Lower leg skin (tissue), 4 donors: ENCODE results near the gene TMCC1. TPM values are rescaled to one million over a fixed set of nuclear protein-coding genes. Genes with fewer than 3 reads are reported as not detected.

Source experiments
- DNase-seq, 2 donors: peaks; one replicate each; pipeline ENCODE4 v3.0.0-alpha.2; 2019; ENCODE audit warnings: low spot score in 2 of 2
- H3K4me3 ChIP-seq: fragments of 200-600 bp; sonication (generic); 2 replicates; pipeline ENCODE4 v1.5.1; 2017; ENCODE audit warnings: mild to moderate bottlenecking, low read depth; ENCODE audit not compliant: poor library complexity, severe bottlenecking
- CTCF ChIP-seq, 3 donors: fragments of 450-650 bp; IDR thresholded peaks; one replicate each; pipeline ENCODE4 v1.5.1; 2016; ENCODE audit warnings: antibody characterized with exemption in 3 of 3, mild to moderate bottlenecking in 3 of 3, moderate library complexity in 2 of 3
- POLR2A ChIP-seq, 2 donors: fragments of 450-650 bp; IDR thresholded peaks; one replicate each; pipeline ENCODE4 v1.6.1; 2016 to 2017; ENCODE audit warnings: antibody characterized with exemption in 2 of 2, mild to moderate bottlenecking in 1 of 2, moderate library complexity in 1 of 2
- WGBS, 2 donors: methylation state at CpG; one replicate each; pipeline ENCODE4 v1.1.5; 2018; 5-methylcytosine and 5-hydroxymethylcytosine counted together
- intact Hi-C: fragments of 100-400 bp; cut with DNase I; formaldehyde crosslinking; loops from one replicate; pipeline ENCODE4 v1.15.0; 2023; ENCODE audit warnings: low total_unique reads
- total RNA-seq, 4 donors: library from RNA; depleted of rRNA; stranded (reverse); fragments of >200 nt; gene quantifications; one replicate each; pipeline ENCODE4 v1.1.0, GENCODE V29; 2016

TMCC1 gene
- total RNA-seq, 4 donors from 2014 or later = 15.1 to 28.6 (median 18.8) TPM

DNA sequence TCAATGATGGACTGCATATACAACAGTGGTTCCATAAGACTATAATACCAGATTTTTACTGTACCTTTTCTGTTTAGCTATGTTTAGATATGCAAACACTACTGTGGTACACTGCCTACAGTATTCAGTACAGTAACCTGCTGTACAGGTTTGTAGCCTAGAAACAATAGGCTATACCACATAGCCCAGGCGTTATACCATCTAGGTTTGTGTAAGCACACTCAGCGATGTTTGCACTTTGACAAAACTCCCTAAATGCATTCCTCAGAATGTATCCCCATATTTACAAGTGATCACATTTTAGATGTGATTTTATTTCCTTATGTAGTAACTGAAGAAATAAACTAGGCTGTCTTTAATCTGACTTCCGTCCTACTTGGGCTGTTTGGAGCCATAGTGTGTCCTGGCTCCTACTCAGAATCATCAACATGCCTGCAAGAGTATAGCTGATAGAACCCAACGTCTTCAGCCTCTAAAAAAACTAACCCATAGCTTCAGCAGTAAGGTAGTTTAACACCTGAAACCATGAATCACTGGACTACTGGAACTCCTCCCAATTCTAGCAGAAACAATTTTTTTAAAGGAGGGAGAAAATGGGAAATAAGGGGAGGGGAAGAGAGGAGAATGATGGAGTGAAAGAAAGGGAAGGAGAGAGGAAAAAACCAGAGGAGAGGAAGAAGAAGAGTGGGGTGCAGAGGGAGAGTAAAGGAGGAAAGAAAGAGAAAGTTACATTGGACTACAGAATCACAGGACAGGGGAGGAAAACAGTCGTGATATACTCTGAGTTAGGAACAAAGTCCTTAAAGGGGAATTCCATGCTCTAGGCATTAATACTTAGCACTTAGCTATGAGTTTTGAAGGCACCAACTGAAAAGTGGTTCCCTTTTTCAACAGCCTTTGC lies 219.4 kb downstream of the TMCC1 start:
- no peak overlapping the region for H3K4me3 ChIP-seq
- TF ChIP-seq POLR2A (IDR thresholded peaks at IDR 0.05) (no peak), CTCF (IDR thresholded peaks at IDR 0.05) (no peak)
- DNase-seq = no peak
- 51 to 56% methylated on average over 5 of the region's 5 CpGs for WGBS, 2 donors
- intact Hi-C loops = no loop called here

DNA sequence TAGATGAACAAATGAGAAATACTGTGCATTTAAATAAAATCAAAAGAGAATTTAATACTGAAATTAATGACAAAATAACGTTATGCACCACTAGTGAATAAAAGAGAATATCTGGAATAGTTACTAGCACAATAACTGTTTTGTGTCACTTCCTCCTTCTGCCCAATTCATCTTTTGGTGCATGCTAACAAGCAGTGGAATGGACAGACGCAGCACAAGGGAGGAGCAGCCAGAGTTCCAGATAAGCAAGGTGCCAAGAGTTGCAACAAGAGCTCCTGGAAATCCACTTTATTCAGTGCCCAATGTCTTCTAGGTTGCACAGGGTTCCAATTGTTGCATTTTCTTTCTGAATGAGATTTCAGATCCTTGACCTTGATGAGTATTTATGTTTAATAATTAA lies 220.5 kb downstream of the TMCC1 start:
- no peak overlapping the region for H3K4me3 ChIP-seq
- intact Hi-C loops = no loop called here
- no peak for DNase-seq
- TF ChIP-seq CTCF (IDR thresholded peaks at IDR 0.05) (no peak), POLR2A (IDR thresholded peaks at IDR 0.05) (no peak)
- 52 to 53% methylated on average over 2 of the region's 2 CpGs for WGBS, 2 donors

GRCh38 chr3:129672412-129672811 lies 221.1 kb downstream of the TMCC1 start:
- no peak for DNase-seq
- TF ChIP-seq CTCF (IDR thresholded peaks at IDR 0.05) = no peak
- TF ChIP-seq POLR2A (IDR thresholded peaks at IDR 0.05) = no peak
- intact Hi-C loops = no loop called here
- H3K4me3 ChIP-seq = no peak overlapping the region
- WGBS, 2 donors = 89 to 92% methylated on average over 1 of the region's 1 CpG

GRCh38 chr3:129665024-129665768 lies 228.3 kb downstream of the TMCC1 start:
- WGBS, 2 donors = 94 to 96% methylated on average over 3 of the region's 3 CpGs
- intact Hi-C loops = no loop called here
- TF ChIP-seq CTCF (IDR thresholded peaks at IDR 0.05) (no peak), POLR2A (IDR thresholded peaks at IDR 0.05) (no peak)
- DNase-seq = no peak
- no peak overlapping the region for H3K4me3 ChIP-seq

DNA sequence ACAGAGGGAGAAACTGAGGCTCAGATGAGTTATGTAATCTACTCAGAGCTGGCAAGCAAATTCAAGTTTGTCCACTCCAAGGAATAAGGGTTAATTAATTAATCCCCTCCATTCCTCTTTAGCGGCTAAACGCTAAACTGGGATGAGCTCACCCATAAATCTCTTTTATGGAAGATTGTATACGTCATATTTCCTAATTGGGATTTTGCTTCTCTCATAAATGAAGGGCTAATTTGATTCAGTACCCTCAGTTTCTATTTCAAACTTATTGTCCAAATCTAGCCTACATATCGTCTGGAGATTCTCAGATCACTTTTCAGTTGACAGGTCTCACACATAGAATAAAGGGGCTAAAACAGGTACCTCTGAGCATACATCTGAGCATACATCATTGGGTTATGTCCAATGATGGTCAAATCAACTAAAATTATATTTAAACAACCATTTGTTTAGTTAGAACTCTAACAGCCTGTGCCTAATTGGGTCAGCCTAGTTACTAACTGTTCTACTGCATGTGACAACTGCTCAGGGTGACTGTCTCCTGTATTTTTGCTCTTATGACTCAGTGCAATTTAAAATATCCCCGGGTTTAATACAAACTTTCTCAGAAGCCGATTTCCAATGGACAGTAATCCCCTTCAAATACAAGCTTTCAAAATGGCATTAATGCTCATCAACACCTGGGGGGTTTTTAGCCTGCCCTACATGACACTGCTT lies 229.4 kb downstream of the TMCC1 start:
- no peak for TF ChIP-seq CTCF (IDR thresholded peaks at IDR 0.05)
- TF ChIP-seq POLR2A (IDR thresholded peaks at IDR 0.05) = no peak
- intact Hi-C loops = no loop called here
- WGBS, 2 donors = 71 to 72% methylated on average over 6 of the region's 6 CpGs
- H3K4me3 ChIP-seq = no peak overlapping the region
- no peak for DNase-seq
